GM12878 (cell line): ENCODE results near the gene SPPL2B.

ENCODE experiments used
- CBX3 ChIP-seq: fragments of 200-600 bp; sonication (generic); IDR thresholded peaks from 2 replicates; pipeline ENCODE4 v1.6.1; 2016; ENCODE audit warnings: low read depth, borderline replicate concordance
- IKZF2 ChIP-seq, 2 experiments: fragments of 450-650 bp; IDR thresholded peaks; 2 replicates each; pipeline ENCODE4 v1.6.1; 2017; ENCODE audit warnings: mild to moderate bottlenecking in 2 of 2, moderate library complexity in 2 of 2
- LARP7 ChIP-seq: fragments of 450-650 bp; IDR thresholded peaks from 2 replicates; pipeline ENCODE4 v1.6.1; 2017; ENCODE audit warnings: mild to moderate bottlenecking
- MTA2 ChIP-seq: fragments of 450-650 bp; IDR thresholded peaks from 2 replicates; pipeline ENCODE4 v1.6.1; 2016; ENCODE audit warnings: low read depth, mild to moderate bottlenecking, moderate library complexity
- NFIC ChIP-seq: IDR thresholded peaks from 2 replicates; pipeline ENCODE4 v1.6.1; 2012; ENCODE audit warnings: low read depth, mild to moderate bottlenecking, inconsistent platforms, low read length, moderate library complexity
- NRF1 ChIP-seq: conservative IDR thresholded peaks from 2 replicates; pipeline ENCODE4 v1.6.1; 2011; ENCODE audit warnings: mild to moderate bottlenecking, low read depth, low read length, improper control_type of control experiment
- POLR2A ChIP-seq: IDR thresholded peaks from 2 replicates; pipeline ENCODE4 v1.6.1; 2011; ENCODE audit warnings: low read depth, mild to moderate bottlenecking, low read length
- POLR2AphosphoS5 ChIP-seq: IDR thresholded peaks from 2 replicates; pipeline ENCODE4 v1.6.1; 2011; ENCODE audit warnings: mild to moderate bottlenecking, low read length, inconsistent platforms
- RAD21 ChIP-seq: IDR thresholded peaks from 2 replicates; pipeline ENCODE4 v1.6.1; 2011; ENCODE audit warnings: mild to moderate bottlenecking, low read depth, low read length, moderate library complexity; ENCODE audit not compliant: insufficient read depth
- RUNX3 ChIP-seq: IDR thresholded peaks from 2 replicates; pipeline ENCODE4 v1.6.1; 2012; ENCODE audit warnings: low read length, inconsistent platforms
- TAF1 ChIP-seq: IDR thresholded peaks from 2 replicates; pipeline ENCODE4 v1.6.1; 2011; ENCODE audit warnings: mild to moderate bottlenecking, low read depth, low read length, borderline replicate concordance
- ZBTB11 ChIP-seq: fragments of 450-650 bp; formaldehyde crosslinking; IDR thresholded peaks from 2 replicates; pipeline ENCODE4 v1.5.0; 2022; ENCODE audit warnings: mild to moderate bottlenecking, missing genetic modification characterization
- TF ChIP-seq, protein P1 (sequence below), 3 experiments: IDR thresholded peaks in 2 of 3; conservative IDR thresholded peaks in 1 of 3; 2 replicates each; pipeline ENCODE4 v1.5.1; 2011; ENCODE audit warnings: low read depth in 3 of 3, low read length in 3 of 3, mild to moderate bottlenecking in 3 of 3, control low read depth in 2 of 3, moderate library complexity in 2 of 3, inconsistent platforms in 1 of 3, mixed read lengths in 1 of 3; ENCODE audit not compliant: control insufficient read depth in 2 of 3, insufficient read depth in 1 of 3; ENCODE audit errors: extremely low read depth in 1 of 3
- TF ChIP-seq, protein P2 (sequence below): fragments of 450-650 bp; IDR thresholded peaks from 2 replicates; pipeline ENCODE4 v1.6.1; 2017; ENCODE audit warnings: mild to moderate bottlenecking, moderate library complexity

GRCh38 chr19:2329149-2329478 is 630 bp downstream of the SPPL2B start:
- TF ChIP-seq ZBTB11 (no peak), LARP7 (no peak), TAF1 (no peak), IKZF2 (IDR thresholded peaks at IDR 0.05) (no peak), NRF1 (no peak), CBX3 (no peak), RUNX3 (no peak), MTA2 (no peak), RAD21 (no peak), NFIC (no peak), POLR2A (no peak), POLR2AphosphoS5 (no peak)
- TF ChIP-seq, protein P1, sequence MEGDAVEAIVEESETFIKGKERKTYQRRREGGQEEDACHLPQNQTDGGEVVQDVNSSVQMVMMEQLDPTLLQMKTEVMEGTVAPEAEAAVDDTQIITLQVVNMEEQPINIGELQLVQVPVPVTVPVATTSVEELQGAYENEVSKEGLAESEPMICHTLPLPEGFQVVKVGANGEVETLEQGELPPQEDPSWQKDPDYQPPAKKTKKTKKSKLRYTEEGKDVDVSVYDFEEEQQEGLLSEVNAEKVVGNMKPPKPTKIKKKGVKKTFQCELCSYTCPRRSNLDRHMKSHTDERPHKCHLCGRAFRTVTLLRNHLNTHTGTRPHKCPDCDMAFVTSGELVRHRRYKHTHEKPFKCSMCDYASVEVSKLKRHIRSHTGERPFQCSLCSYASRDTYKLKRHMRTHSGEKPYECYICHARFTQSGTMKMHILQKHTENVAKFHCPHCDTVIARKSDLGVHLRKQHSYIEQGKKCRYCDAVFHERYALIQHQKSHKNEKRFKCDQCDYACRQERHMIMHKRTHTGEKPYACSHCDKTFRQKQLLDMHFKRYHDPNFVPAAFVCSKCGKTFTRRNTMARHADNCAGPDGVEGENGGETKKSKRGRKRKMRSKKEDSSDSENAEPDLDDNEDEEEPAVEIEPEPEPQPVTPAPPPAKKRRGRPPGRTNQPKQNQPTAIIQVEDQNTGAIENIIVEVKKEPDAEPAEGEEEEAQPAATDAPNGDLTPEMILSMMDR (IDR thresholded peaks at IDR 0.05 in 2 of 3, conservative IDR thresholded peaks at IDR 0.05 in 1 of 3; ENCODE audit: control insufficient read depth in 2 of 3, extremely low read depth in 1 of 3, insufficient read depth in 1 of 3, low read depth in 3 of 3, low read length in 3 of 3): no peak
- TF ChIP-seq, protein P2, sequence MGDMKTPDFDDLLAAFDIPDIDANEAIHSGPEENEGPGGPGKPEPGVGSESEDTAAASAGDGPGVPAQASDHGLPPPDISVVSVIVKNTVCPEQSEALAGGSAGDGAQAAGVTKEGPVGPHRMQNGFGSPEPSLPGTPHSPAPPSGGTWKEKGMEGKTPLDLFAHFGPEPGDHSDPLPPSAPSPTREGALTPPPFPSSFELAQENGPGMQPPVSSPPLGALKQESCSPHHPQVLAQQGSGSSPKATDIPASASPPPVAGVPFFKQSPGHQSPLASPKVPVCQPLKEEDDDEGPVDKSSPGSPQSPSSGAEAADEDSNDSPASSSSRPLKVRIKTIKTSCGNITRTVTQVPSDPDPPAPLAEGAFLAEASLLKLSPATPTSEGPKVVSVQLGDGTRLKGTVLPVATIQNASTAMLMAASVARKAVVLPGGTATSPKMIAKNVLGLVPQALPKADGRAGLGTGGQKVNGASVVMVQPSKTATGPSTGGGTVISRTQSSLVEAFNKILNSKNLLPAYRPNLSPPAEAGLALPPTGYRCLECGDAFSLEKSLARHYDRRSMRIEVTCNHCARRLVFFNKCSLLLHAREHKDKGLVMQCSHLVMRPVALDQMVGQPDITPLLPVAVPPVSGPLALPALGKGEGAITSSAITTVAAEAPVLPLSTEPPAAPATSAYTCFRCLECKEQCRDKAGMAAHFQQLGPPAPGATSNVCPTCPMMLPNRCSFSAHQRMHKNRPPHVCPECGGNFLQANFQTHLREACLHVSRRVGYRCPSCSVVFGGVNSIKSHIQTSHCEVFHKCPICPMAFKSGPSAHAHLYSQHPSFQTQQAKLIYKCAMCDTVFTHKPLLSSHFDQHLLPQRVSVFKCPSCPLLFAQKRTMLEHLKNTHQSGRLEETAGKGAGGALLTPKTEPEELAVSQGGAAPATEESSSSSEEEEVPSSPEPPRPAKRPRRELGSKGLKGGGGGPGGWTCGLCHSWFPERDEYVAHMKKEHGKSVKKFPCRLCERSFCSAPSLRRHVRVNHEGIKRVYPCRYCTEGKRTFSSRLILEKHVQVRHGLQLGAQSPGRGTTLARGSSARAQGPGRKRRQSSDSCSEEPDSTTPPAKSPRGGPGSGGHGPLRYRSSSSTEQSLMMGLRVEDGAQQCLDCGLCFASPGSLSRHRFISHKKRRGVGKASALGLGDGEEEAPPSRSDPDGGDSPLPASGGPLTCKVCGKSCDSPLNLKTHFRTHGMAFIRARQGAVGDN: no peak
